ENCODE results near the gene SARM1.

DNA sequence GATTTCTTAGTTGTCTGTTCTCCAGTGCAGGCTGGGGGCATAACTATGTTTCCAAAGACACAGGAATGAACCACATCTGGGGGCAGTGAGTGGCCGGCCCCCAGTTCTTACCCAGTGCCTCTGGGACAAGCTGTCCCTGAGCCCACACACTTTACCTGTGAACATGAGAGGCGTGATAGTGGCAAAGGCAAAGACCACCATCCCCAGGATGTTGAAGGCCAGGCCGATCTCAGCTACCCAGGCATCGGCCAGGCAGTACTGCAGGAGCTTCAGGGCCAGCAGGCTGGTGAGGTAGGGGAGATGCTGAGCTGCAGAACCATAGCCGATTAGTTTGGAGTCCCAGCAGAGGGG is 32.9 kb downstream of the SARM1 start:
- TF ChIP-seq, protein P1, sequence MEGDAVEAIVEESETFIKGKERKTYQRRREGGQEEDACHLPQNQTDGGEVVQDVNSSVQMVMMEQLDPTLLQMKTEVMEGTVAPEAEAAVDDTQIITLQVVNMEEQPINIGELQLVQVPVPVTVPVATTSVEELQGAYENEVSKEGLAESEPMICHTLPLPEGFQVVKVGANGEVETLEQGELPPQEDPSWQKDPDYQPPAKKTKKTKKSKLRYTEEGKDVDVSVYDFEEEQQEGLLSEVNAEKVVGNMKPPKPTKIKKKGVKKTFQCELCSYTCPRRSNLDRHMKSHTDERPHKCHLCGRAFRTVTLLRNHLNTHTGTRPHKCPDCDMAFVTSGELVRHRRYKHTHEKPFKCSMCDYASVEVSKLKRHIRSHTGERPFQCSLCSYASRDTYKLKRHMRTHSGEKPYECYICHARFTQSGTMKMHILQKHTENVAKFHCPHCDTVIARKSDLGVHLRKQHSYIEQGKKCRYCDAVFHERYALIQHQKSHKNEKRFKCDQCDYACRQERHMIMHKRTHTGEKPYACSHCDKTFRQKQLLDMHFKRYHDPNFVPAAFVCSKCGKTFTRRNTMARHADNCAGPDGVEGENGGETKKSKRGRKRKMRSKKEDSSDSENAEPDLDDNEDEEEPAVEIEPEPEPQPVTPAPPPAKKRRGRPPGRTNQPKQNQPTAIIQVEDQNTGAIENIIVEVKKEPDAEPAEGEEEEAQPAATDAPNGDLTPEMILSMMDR (conservative IDR thresholded peaks at IDR 0.05 in 1 of 2, IDR thresholded peaks at IDR 0.05 in 1 of 2; ENCODE audit: extremely low read depth in 1 of 2, insufficient read depth in 1 of 2, low read depth in 1 of 2, low read length in 2 of 2), result no peak
- no peak for TF ChIP-seq EZH2 (IDR thresholded peaks at IDR 0.05; ENCODE audit: borderline replicate concordance, low read length)

Measured in mammary epithelial cell (primary cell).